Caco-2 (cell line): ENCODE data around the gene SPINK2. TPM values are rescaled to one million over a fixed set of nuclear protein-coding genes. Genes with fewer than 3 reads are reported as not detected.

ENCODE experiments used
- BruUV-seq: library from RNA; stranded (reverse); fragments of 400-500 nt; replicated peaks from 2 replicates; lab custom pipeline; 2021; lab: Mats Ljungman, UMichigan
- CTCF ChIA-PET: fragments of 300-600 bp; sonication (Branson Sonifier 250); formaldehyde crosslinking; loops from one replicate; lab custom pipeline; 2022; ENCODE audit warnings: antibody characterized with exemption; lab: Charles Lee
- POLR2A ChIA-PET: fragments of 300-600 bp; sonication (Branson Sonifier 250); formaldehyde crosslinking; loops from one replicate; lab custom pipeline; 2022; ENCODE audit warnings: antibody characterized with exemption; lab: Charles Lee
- DNase-seq, 2 experiments: peaks; one replicate each; pipeline versions ENCODE4 v3.0.0 to v3.0.0-alpha.2; 2020 to 2022
- H3K27me3 ChIP-seq: replicated peaks from 2 replicates; pipeline ENCODE4 v1.6.0; 2011; ENCODE audit warnings: low read length; ENCODE audit not compliant: control insufficient read depth, insufficient read depth
- H3K36me3 ChIP-seq: 2 replicates; pipeline ENCODE4 v1.5.1; 2011; ENCODE audit warnings: low read length; ENCODE audit not compliant: control insufficient read depth, insufficient read depth
- H3K4me1 ChIP-seq: fragments of 250-450 bp; sonication (Bioruptor Pico); 2 replicates; pipeline ENCODE4 v1.5.1; 2020; ENCODE audit warnings: mild to moderate bottlenecking
- H3K4me3 ChIP-seq: 2 replicates; pipeline ENCODE4 v1.5.1; 2011; ENCODE audit warnings: low read depth, mild to moderate bottlenecking, control low read depth, low read length
- H3K9me3 ChIP-seq: fragments of 250-450 bp; sonication (Bioruptor Pico); 2 replicates; pipeline ENCODE4 v1.5.1; 2020; ENCODE audit warnings: mild to moderate bottlenecking, moderate library complexity
- H3K27ac Mint-ChIP-seq: one replicate; pipeline ENCODE4 v1.8.0; 2022; ENCODE audit warnings: mixed read lengths; ENCODE audit not compliant: unreplicated experiment
- H3K27me3 Mint-ChIP-seq: one replicate; pipeline ENCODE4 v1.8.0; 2022; ENCODE audit warnings: mixed read lengths; ENCODE audit not compliant: insufficient read depth, unreplicated experiment
- H3K36me3 Mint-ChIP-seq: one replicate; pipeline ENCODE4 v1.8.0; 2022; ENCODE audit warnings: mild to moderate bottlenecking, mixed read lengths; ENCODE audit not compliant: insufficient read depth, unreplicated experiment
- H3K4me1 Mint-ChIP-seq: one replicate; pipeline ENCODE4 v1.8.0; 2022; ENCODE audit warnings: low read depth, mixed read lengths; ENCODE audit not compliant: unreplicated experiment
- H3K4me3 Mint-ChIP-seq: one replicate; pipeline ENCODE4 v1.8.0; 2022; ENCODE audit warnings: mild to moderate bottlenecking, moderate library complexity, mixed read lengths; ENCODE audit not compliant: unreplicated experiment
- H3K9me3 Mint-ChIP-seq: one replicate; pipeline ENCODE4 v1.8.0; 2022; ENCODE audit warnings: mixed read lengths; ENCODE audit not compliant: unreplicated experiment
- intact Hi-C: fragments of 100-400 bp; cut with micrococcal nuclease; formaldehyde crosslinking; loops from one replicate; pipeline ENCODE4 v1.10.0; 2022; ENCODE audit not compliant: unreplicated experiment
- total RNA-seq: library from RNA; stranded (reverse); gene quantifications from 2 replicates; pipeline ENCODE4 v1.2.3, GENCODE V29; 2022
- TF ChIP-seq, protein P1 (sequence below), 2 experiments: fragments of 200-600 bp in 1 of 2; IDR thresholded peaks; 1 replicate in 1 of 2; 2 replicates in 1 of 2; pipeline versions ENCODE4 v1.5.1 to v1.8.0; 2011 to 2022; ENCODE audit warnings: antibody characterized with exemption in 1 of 2, control low read depth in 1 of 2, inconsistent platforms in 1 of 2, low read depth in 1 of 2, low read length in 1 of 2, mild to moderate bottlenecking in 1 of 2, moderate library complexity in 1 of 2; ENCODE audit not compliant: insufficient read depth in 1 of 2, severe bottlenecking in 1 of 2, unreplicated experiment in 1 of 2

Gene SPINK2
- total RNA-seq, 1 experiment from 2014 or later, result not detected

DNA sequence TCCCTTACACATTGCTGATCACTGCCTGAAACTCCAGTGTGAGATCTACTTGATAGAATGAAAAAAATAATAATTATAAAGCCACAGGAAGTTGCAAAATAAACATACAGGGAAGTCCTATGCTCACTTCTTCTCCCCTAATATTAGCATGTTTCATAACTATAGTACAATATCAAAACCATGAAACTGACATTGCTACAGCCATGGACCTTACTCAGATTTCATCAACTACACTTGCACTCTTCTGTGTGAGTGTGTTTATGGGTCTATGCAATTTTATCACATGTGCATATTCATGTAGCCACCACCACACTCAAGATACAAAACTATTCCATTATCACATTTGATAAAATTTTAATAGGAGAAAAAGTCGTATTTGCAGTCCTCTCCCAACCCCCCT, 57.3 kb downstream of the SPINK2 start:
- no peaks in the 10 kb centered on the region for H3K27me3 ChIP-seq
- H3K36me3 ChIP-seq, result no peaks in the 10 kb centered on the region
- ChIA-PET POLR2A (no interaction called here), CTCF (no interaction called here)
- H3K9me3 Mint-ChIP-seq, result no peaks in the 10 kb centered on the region
- intact Hi-C loops, result no loop called here
- no peaks in the 10 kb centered on the region for H3K27me3 Mint-ChIP-seq
- H3K27ac Mint-ChIP-seq, result no peak overlapping the region
- no peaks in the 10 kb centered on the region for H3K9me3 ChIP-seq
- no peaks in the 10 kb centered on the region for H3K36me3 Mint-ChIP-seq
- H3K4me3 ChIP-seq, result no peak overlapping the region
- no TSS peak for BruUV-seq
- TF ChIP-seq, protein P1, sequence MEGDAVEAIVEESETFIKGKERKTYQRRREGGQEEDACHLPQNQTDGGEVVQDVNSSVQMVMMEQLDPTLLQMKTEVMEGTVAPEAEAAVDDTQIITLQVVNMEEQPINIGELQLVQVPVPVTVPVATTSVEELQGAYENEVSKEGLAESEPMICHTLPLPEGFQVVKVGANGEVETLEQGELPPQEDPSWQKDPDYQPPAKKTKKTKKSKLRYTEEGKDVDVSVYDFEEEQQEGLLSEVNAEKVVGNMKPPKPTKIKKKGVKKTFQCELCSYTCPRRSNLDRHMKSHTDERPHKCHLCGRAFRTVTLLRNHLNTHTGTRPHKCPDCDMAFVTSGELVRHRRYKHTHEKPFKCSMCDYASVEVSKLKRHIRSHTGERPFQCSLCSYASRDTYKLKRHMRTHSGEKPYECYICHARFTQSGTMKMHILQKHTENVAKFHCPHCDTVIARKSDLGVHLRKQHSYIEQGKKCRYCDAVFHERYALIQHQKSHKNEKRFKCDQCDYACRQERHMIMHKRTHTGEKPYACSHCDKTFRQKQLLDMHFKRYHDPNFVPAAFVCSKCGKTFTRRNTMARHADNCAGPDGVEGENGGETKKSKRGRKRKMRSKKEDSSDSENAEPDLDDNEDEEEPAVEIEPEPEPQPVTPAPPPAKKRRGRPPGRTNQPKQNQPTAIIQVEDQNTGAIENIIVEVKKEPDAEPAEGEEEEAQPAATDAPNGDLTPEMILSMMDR (IDR thresholded peaks at IDR 0.05; ENCODE audit: insufficient read depth in 1 of 2, low read depth in 1 of 2, low read length in 1 of 2, severe bottlenecking in 1 of 2, unreplicated experiment in 1 of 2), result no peak
- no peak overlapping the region for H3K4me3 Mint-ChIP-seq
- DNase-seq, result no peak
- H3K4me1 ChIP-seq, result no peaks in the 10 kb centered on the region
- H3K4me1 Mint-ChIP-seq, result peaks cover 12% of the 10 kb centered on the region

DNA sequence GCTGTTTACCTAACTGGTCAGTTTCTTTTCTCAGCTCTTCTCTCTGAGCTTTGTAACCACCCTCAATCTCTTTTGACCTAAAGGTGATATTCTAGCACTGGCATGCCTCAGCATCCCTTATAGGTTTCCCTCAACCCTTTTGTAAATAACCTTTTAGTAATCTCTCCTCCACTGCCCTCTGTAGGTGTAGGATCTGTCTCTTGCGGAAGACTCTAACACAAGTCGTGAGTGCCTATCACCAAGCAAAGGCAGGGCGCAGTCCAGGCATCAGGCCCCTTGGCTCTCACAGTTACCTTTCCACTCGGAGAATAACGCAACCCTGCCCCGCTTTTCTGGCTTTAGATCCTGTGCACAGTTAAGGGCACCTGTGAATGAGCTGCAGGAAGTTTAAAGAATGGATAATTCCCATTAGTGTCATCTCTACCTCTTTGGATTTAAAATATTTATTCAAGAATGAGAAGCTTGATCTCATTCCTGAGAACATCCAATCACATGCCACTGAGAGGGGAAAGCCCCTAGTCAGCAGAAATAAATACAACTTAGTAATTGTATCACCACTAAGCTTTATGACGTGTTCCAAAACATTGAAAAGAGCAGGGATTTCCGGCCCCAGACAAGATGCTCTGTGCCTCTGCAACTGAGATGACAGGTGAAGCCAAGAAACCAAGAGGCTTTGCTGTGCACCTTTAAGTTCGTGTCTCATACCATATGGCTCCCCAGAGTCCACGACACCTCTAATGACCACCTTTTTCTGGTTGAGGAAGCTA, 58.8 kb downstream of the SPINK2 start:
- no peak overlapping the region for H3K4me3 Mint-ChIP-seq
- H3K4me1 Mint-ChIP-seq, result peaks cover 15% of the 10 kb centered on the region
- Histone ChIP-seq H3K36me3 (no peaks in the 10 kb centered on the region), H3K9me3 (no peaks in the 10 kb centered on the region), H3K4me3 (no peak overlapping the region), H3K4me1 (peaks cover 13% of the 10 kb centered on the region), H3K27me3 (no peaks in the 10 kb centered on the region)
- TF ChIP-seq, protein P1 (IDR thresholded peaks at IDR 0.05; ENCODE audit: insufficient read depth in 1 of 2, low read depth in 1 of 2, low read length in 1 of 2, severe bottlenecking in 1 of 2, unreplicated experiment in 1 of 2), result no peak
- intact Hi-C loops, result no loop called here
- no peak overlapping the region for H3K27ac Mint-ChIP-seq
- no peaks in the 10 kb centered on the region for H3K27me3 Mint-ChIP-seq
- H3K9me3 Mint-ChIP-seq, result no peaks in the 10 kb centered on the region
- CTCF ChIA-PET, result no interaction called here
- DNase-seq, result no peak
- H3K36me3 Mint-ChIP-seq, result no peaks in the 10 kb centered on the region
- POLR2A ChIA-PET, result no interaction called here
- BruUV-seq, result no TSS peak

GRCh38 chr4:56760183-56760582, 61.3 kb downstream of the SPINK2 start:
- Mint-ChIP-seq H3K4me1 (peaks cover 35% of the 10 kb centered on the region), H3K9me3 (no peaks in the 10 kb centered on the region), H3K4me3 (no peak overlapping the region), H3K36me3 (no peaks in the 10 kb centered on the region), H3K27ac (no peak overlapping the region), H3K27me3 (no peaks in the 10 kb centered on the region)
- H3K9me3 ChIP-seq, result no peaks in the 10 kb centered on the region
- BruUV-seq, result no TSS peak
- ChIA-PET POLR2A (no interaction called here), CTCF (interaction anchor here (0.7 kb wide), 1 partner anchor 101 kb away, joined by 4 read pairs; no protein-coding TSS in a partner anchor)
- intact Hi-C loops, result no loop called here
- no peak overlapping the region for H3K4me3 ChIP-seq
- no peaks in the 10 kb centered on the region for H3K36me3 ChIP-seq
- TF ChIP-seq, protein P1 (IDR thresholded peaks at IDR 0.05; ENCODE audit: insufficient read depth in 1 of 2, low read depth in 1 of 2, low read length in 1 of 2, severe bottlenecking in 1 of 2, unreplicated experiment in 1 of 2), result no peak
- no peak for DNase-seq
- no peaks in the 10 kb centered on the region for H3K27me3 ChIP-seq
- H3K4me1 ChIP-seq, result peaks cover 20% of the 10 kb centered on the region

Other genes with a start within 250 kb of the SPINK2 start
- gene HOPX, start 140.4 kb downstream of the SPINK2 start, total RNA-seq, result 0.21 TPM in 1 of 2 replicates, not detected in the other
- 49.3 and 56.6 TPM in 2 replicates for gene REST, start 86.2 kb upstream of the SPINK2 start, total RNA-seq
- 24.8 and 26.3 TPM in 2 replicates for gene NOA1, start 155.9 kb upstream of the SPINK2 start, total RNA-seq
- gene POLR2B, start 157.2 kb upstream of the SPINK2 start, total RNA-seq, result 112 and 115 TPM in 2 replicates